IPS-NIHi7 (cell line): ENCODE measurements around the gene SYT13.

Experiments
- DNase-seq: peaks from one replicate; pipeline ENCODE4 v3.0.0; 2012; ENCODE audit warnings: mixed read lengths; ENCODE audit errors: extremely low spot score

The SYT13 gene

GRCh38 chr11:45305874-45306623 lies 19.9 kb upstream of the SYT13 start:
- no peak for DNase-seq

GRCh38 chr11:45304992-45305335 lies 18.8 kb upstream of the SYT13 start:
- no peak for DNase-seq

GRCh38 chr11:45304111-45304991 lies 18.2 kb upstream of the SYT13 start:
- no peak for DNase-seq

- DNase-seq, result no peak
Observed at GRCh38 chr11:45303316-45303715, 17.2 kb upstream of the SYT13 start.

- DNase-seq, result no peak
Observed at GRCh38 chr11:45301537-45302246, 15.6 kb upstream of the SYT13 start.

DNA sequence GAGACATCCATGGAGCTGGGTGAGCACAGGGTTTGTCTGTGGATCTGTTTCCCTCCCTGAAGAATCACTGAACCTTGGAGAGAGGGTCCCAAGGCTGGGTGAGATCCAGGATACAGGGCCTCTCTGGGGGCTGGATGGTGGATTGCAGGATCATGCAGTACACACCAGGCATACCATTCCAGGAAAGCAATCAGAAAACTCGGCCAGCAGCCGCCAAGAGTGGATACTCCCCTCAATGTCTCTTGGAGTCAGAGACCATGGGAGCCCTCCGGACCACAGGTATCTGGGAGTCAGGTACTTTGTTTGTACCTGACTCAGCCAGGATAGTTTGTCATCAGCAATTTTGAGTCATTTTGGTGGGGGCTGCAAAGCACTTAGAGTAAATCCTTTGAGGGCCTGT lies 14.6 kb upstream of the SYT13 start:
- no peak for DNase-seq

DNA sequence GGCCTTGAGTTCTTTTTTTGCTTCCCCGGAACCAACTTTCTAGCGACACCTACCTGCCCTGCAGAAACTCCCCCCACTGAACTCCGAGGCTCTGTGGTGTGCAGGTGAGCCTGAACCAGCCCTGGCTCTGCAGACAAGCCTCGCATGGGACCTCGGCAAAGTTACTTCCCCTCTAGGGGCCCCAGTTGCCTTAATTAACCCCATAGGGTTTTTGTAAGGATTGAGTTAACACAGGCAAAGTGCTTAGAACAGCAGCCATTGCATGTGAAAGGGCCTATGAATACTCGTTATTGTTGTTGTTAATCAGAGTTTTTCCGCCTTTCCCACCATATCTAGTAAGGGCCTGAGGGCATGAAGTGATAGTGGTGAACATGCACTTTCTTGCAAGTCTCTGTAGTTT lies 12.6 kb upstream of the SYT13 start:
- DNase-seq, result peak; percentile 79

DNA sequence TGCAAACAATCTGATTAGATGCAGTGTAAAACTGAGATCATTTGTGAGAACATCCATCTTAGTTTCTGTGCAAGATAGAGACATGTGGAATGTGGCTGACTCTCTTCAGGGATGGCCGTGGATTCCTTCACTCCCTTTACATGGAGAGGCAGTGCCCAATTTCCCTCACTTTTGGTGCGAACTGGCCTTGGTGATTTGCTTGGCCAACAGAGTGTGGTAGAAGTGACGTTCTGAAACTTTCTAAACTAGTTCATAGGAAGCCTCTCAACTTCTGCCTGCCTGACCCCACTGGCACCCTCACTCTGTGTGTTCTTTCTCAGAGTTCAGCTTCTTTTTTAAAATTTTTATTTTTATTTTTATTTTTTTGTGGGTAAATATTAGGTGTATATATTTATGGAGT lies 9.9 kb upstream of the SYT13 start:
- DNase-seq, result no peak

GRCh38 chr11:45294499-45294898 lies 8.4 kb upstream of the SYT13 start:
- no peak for DNase-seq

DNA sequence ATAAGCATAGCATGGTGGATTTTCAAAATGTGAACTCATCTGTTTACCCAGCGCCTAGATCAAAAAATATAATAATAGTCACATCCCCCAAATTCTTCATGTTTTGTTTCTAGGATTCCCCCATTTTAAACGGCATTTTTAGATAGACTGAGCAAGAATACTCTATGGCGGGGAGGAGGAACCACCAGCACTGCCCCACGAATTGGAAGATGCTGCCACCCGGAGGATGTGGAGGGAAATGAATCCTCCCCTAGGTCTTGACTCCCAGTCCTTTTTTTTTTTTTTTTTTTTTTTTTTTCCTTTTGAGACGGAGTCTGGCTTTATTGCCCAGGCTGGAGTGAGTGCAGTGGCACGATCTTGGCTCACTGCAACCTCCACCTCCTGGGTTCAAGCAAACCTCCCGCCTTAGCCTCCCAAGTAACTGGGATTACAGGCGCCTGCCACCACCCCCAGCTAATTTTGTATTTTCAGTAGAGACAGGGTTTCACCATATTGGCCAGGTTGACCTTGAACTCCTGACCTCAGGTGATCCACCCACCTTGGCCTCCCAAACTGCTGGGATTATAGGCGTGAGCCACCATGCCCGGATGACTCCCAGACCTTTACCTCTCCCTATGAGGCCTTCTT lies 7.5 kb upstream of the SYT13 start:
- peak; percentile 86 for DNase-seq

- DNase-seq, result no peak
Observed at GRCh38 chr11:45290586-45290985, 4.4 kb upstream of the SYT13 start.

DNA sequence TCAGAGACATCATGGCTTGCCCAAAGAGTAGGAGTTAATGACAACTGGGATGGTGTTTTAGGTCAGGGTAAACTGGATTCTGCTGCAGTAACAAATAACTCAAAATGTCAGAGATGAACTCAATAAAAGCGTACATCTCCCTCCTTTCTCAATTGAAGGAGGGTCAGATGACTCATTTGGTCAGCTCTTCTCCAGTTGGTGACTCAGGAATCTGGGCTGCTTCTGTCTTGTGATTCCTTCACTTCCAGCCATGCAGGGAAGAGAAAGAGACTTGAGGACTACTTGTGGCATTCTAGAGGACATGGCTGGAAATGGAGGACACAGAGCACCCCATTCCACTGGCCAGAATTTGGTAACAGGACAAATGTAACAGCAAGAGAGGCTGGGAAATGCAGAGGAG lies 3.2 kb upstream of the SYT13 start:
- DNase-seq, result no peak

GRCh38 chr11:45288339-45288738 lies 2.2 kb upstream of the SYT13 start:
- no peak for DNase-seq

DNA sequence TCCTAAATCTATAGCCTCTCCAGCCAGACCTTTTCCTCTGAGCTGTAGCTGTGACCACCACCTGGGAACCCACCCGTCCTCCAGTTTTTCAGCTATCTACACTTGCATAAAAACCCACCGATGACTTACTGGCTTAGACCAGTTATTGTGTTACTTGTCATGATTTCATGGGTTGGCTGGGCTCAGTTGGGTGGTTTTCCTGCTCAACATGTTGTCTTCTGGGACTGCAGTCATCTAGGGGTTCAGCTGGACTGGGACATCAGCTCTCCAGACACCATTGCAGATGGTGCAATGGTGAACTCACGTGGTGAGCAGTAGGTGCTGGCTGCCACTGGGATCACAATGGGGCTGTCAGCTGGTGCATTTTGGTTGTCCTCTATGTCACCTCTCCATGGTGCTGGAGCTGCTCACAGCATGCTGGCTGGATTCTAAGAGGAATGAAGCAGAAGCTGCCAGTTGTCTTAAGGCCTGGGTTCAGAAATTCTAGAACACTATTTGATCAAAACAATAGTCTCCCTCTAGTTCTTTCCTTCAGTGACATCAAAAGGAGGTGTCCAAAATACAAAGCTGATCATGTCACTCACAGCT lies 1.3 kb upstream of the SYT13 start:
- DNase-seq, result no peak

GRCh38 chr11:45285250-45285828 lies 802 bp downstream of the SYT13 start:
- DNase-seq, result peak; percentile 42

- no peak for DNase-seq
Observed at GRCh38 chr11:45282081-45282480, 4.1 kb downstream of the SYT13 start.

- DNase-seq, result no peak
Observed at GRCh38 chr11:45280449-45280848, 5.7 kb downstream of the SYT13 start.

DNA sequence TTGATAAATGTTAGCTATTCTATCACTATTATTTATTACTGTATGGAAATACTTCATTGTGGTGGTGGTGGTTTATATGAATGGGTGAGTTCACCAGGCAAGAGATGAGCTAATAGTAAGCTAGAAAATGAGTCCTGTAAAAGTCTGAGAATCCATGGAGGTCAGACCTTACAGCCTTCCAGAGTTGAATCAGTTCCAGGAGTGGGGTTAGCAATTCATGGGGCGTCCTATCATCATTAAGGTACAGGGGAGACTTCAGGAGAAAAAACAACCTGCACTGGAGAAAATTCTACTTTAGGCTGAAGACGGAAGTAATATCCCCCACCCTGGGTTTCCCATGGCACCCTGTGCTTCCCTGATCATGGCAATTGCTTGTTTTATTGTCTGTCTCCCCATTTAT lies 6.5 kb downstream of the SYT13 start:
- DNase-seq, result no peak

DNA sequence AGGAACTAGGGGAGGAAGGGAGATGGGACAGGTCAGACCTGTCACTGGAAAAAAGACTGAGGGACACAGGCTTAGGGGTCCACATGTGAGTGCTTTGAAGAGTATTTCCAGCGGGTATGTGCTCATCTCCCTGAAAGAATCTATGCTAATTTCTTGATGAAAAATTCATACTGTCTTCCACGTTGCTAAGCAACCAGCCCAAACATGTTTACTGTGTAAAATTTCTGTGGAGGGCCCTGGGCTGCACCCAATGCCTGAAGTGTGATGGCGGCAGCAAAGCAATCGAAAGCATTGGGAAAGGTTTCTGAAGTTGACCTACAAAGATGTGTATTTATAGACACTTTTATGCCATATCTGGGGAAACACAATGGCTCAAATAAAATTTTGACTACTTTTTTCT lies 7.4 kb downstream of the SYT13 start:
- no peak for DNase-seq

GRCh38 chr11:45275828-45276227 lies 10.3 kb downstream of the SYT13 start:
- DNase-seq, result no peak

GRCh38 chr11:45274206-45274605 lies 11.9 kb downstream of the SYT13 start:
- no peak for DNase-seq
